ENCODE measurements around the gene E2F3.

E2F3 gene

DNA sequence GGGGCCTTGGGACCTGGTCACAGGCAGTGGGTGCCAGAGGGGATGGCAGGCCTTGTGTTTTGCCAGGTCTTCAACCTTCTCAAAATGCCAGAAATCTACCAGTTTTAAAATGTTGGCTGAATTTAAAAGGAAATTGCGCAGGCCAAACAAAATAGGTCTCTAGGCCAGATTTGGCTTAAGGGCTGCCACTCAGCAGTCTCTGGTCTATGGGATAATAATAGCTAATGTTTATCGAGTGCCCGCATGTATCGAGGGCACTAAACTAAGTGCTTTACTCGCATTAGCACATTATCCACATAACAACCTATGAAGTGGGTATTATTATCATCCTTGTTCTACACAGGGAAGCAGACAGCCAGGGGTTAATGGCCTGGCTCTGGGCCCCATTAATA lies 11.0 kb downstream of the E2F3 start:
- no peak for DNase-seq (ENCODE audit: extremely low spot score)
- ChIA-PET CTCF (interaction anchor here (0.8 to 8.1 kb wide), 4 partner anchors 8 to 127 kb away, joined by 3 to 58 read pairs (median 4); no protein-coding TSS in a partner anchor), POLR2A (no interaction called here)
- TF ChIP-seq, protein P1, sequence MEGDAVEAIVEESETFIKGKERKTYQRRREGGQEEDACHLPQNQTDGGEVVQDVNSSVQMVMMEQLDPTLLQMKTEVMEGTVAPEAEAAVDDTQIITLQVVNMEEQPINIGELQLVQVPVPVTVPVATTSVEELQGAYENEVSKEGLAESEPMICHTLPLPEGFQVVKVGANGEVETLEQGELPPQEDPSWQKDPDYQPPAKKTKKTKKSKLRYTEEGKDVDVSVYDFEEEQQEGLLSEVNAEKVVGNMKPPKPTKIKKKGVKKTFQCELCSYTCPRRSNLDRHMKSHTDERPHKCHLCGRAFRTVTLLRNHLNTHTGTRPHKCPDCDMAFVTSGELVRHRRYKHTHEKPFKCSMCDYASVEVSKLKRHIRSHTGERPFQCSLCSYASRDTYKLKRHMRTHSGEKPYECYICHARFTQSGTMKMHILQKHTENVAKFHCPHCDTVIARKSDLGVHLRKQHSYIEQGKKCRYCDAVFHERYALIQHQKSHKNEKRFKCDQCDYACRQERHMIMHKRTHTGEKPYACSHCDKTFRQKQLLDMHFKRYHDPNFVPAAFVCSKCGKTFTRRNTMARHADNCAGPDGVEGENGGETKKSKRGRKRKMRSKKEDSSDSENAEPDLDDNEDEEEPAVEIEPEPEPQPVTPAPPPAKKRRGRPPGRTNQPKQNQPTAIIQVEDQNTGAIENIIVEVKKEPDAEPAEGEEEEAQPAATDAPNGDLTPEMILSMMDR (IDR thresholded peaks at IDR 0.05; ENCODE audit: control extremely low read depth, extremely low read depth, low read depth, missing control alignments): no peak

DNA sequence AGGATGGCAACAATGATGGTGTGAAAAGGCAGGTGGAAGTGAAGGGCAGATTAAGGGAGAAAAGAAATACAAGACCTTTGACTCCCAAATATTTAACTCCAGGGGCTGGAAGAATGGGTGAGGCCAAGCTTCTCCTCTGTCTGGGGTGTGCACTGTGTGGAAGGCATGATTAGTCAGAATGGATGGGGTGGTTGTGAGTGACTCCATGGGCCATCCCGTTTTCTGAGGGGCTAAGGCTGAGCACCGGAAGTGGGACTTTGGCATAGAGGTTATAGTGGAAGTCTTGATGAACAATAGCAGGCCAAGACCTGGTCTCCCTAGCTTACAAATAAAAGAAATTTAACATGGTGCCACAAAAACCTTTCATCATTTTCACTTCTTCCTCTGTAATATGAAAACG lies 12.1 kb downstream of the E2F3 start:
- CTCF ChIA-PET: interaction anchor here (0.7 to 8.1 kb wide), 5 partner anchors 9 to 128 kb away, joined by 3 to 58 read pairs (median 4); no protein-coding TSS in a partner anchor
- DNase-seq (ENCODE audit: extremely low spot score): no peak
- POLR2A ChIA-PET: interaction anchor here (0.6 kb wide), 1 partner anchor 35 kb away, joined by 3 read pairs; no protein-coding TSS in a partner anchor
- TF ChIP-seq, protein P1 (IDR thresholded peaks at IDR 0.05; ENCODE audit: control extremely low read depth, extremely low read depth, low read depth, missing control alignments): no peak

DNA sequence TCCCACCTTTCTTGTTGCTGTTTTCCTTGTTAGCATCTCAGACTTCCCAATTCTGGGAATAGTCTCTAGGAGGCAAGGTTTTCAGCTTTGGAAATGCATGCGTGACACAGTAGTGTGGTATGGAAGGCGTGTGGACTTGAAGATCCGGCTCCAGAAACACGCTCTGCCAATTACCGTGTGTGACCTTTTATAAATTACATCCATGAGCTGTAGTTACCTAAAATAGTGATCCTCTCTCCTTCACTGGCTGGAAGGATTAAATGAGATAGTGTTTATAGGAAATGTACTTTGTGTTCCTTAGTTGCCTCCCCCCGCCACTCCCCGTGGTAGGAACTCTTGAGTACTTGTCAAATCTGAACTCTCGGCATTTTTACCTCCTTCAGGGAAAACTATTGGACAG lies 13.0 kb downstream of the E2F3 start:
- CTCF ChIA-PET: interaction anchor here (1.2 to 8.1 kb wide), 2 partner anchors 10 to 109 kb away, joined by 4 to 58 read pairs; no protein-coding TSS in a partner anchor
- POLR2A ChIA-PET: no interaction called here
- TF ChIP-seq, protein P1 (IDR thresholded peaks at IDR 0.05; ENCODE audit: control extremely low read depth, extremely low read depth, low read depth, missing control alignments): no peak
- DNase-seq (ENCODE audit: extremely low spot score): no peak

DNA sequence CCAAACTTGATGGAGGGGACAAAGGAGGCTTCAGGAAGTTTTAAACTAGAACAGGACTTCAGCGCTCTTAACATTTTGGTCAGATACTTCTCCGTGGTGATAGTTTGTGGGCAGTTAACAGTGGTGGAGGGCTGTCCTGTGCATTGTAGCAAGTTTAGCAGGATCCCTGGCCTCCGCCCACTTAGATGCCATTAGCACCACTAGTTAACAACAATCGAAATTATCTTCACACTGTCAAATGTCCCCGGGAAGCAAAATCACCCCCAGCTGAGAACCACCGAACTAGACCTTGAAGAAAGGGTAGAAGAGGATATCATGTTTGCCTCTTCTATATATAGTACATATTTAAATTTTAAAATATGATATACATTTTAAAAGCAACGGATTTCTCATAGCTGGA lies 13.6 kb downstream of the E2F3 start:
- TF ChIP-seq, protein P1 (IDR thresholded peaks at IDR 0.05; ENCODE audit: control extremely low read depth, extremely low read depth, low read depth, missing control alignments): no peak
- ChIA-PET CTCF (interaction anchor here (1.2 to 8.1 kb wide), 2 partner anchors 10 to 108 kb away, joined by 4 to 58 read pairs; no protein-coding TSS in a partner anchor), POLR2A (no interaction called here)
- DNase-seq (ENCODE audit: extremely low spot score): no peak

DNA sequence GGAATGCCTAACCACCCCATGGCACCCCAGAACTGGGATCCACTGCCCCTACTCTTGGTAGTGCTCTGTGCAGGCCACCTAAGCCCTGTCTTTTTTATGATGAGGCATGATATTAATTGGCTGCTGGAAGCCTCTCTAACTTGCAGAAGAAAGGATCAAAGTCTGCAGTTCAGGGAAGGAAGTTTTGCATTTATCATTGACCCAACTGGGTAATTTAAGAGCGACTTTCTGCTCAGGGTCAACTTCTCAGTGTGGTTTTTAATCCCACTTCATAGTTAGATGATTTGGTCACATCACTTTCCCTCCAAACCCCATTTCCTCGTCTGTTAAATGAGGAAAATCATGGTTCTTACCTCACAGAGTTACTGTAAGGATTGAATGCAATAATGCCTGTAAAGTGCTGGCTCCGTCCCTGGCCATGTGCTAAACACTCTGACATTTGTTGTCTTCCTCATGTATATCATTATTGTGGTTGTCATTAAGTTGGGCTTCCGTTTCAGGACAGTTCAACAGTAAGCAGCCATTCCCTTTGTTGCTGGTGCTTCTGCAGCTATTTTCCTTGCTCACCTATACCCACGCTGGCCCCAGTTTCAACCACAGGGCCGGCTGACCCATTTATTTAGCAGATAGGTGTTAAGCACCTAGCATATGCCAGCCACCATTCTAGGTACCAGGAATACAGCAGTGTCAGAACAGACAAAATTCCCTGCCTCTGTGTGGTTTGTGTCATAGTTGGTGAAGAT lies 14.2 kb downstream of the E2F3 start:
- DNase-seq (ENCODE audit: extremely low spot score): no peak
- TF ChIP-seq, protein P1 (IDR thresholded peaks at IDR 0.05; ENCODE audit: control extremely low read depth, extremely low read depth, low read depth, missing control alignments): no peak
- ChIA-PET CTCF (interaction anchor here (8.1 kb wide), 1 partner anchor 11 kb away, joined by 58 read pairs; no protein-coding TSS in a partner anchor), POLR2A (no interaction called here)

- TF ChIP-seq, protein P1 (IDR thresholded peaks at IDR 0.05; ENCODE audit: control extremely low read depth, extremely low read depth, low read depth, missing control alignments): no peak
- ChIA-PET POLR2A (no interaction called here), CTCF (interaction anchor here (8.1 kb wide), 1 partner anchor 12 kb away, joined by 58 read pairs; no protein-coding TSS in a partner anchor)
- DNase-seq (ENCODE audit: extremely low spot score): no peak
Observed at GRCh38 chr6:20416567-20417345, 15.1 kb downstream of the E2F3 start.

Measured in GM10248 (cell line).